Smooth muscle cell (in vitro differentiated cells): ENCODE results near the gene MSRB1. TPM values are rescaled to one million over a fixed set of nuclear protein-coding genes. Genes with fewer than 3 reads are reported as not detected.

Source experiments
- DNase-seq: peaks from one replicate; lab custom pipeline; 2025; ENCODE audit not compliant: unreplicated experiment; lab: John Stamatoyannopoulos, UW
- H2AFZ ChIP-seq: fragments of 200-600 bp; sonication (generic); 2 replicates; pipeline ENCODE4 v1.6.0; 2016; ENCODE audit warnings: antibody characterized with exemption, low read depth, mild to moderate bottlenecking
- H3F3A ChIP-seq: fragments of 200-600 bp; sonication (generic); 2 replicates; pipeline ENCODE4 v1.6.0; 2017; ENCODE audit warnings: antibody characterized with exemption, low read depth
- H3K27ac ChIP-seq: fragments of 200-600 bp; sonication (generic); 2 replicates; pipeline ENCODE4 v1.5.1; 2016; ENCODE audit warnings: low read depth, mild to moderate bottlenecking
- H3K27me3 ChIP-seq: fragments of 200-600 bp; sonication (generic); 2 replicates; pipeline ENCODE4 v1.6.1; 2016; ENCODE audit warnings: low read depth, mild to moderate bottlenecking
- H3K36me3 ChIP-seq: fragments of 200-600 bp; sonication (generic); 2 replicates; pipeline ENCODE4 v1.5.1; 2016; ENCODE audit warnings: low read depth
- H3K4me1 ChIP-seq: fragments of 200-600 bp; sonication (generic); 2 replicates; pipeline ENCODE4 v1.5.1; 2016; ENCODE audit warnings: low read depth
- H3K4me2 ChIP-seq: fragments of 200-600 bp; sonication (generic); 2 replicates; pipeline ENCODE4 v1.6.0; 2016; ENCODE audit warnings: mild to moderate bottlenecking
- H3K4me3 ChIP-seq: fragments of 200-600 bp; sonication (generic); 2 replicates; pipeline ENCODE4 v1.5.1; 2016; ENCODE audit warnings: mild to moderate bottlenecking
- H3K79me2 ChIP-seq: fragments of 200-600 bp; sonication (generic); 2 replicates; pipeline ENCODE4 v1.6.0; 2016; ENCODE audit warnings: low read depth, mild to moderate bottlenecking
- H3K9ac ChIP-seq: fragments of 200-600 bp; sonication (generic); 2 replicates; pipeline ENCODE4 v1.6.0; 2016; ENCODE audit warnings: low read depth
- H3K9me3 ChIP-seq: fragments of 200-600 bp; sonication (generic); replicated peaks from 2 replicates; pipeline ENCODE4 v1.5.1; 2016; ENCODE audit warnings: low read depth
- H4K20me1 ChIP-seq: fragments of 200-600 bp; sonication (generic); 2 replicates; pipeline ENCODE4 v1.6.0; 2016; ENCODE audit warnings: low read depth
- CTCF ChIP-seq: fragments of 200-600 bp; sonication (generic); IDR thresholded peaks from 2 replicates; pipeline ENCODE4 v1.5.1; 2017; ENCODE audit warnings: borderline replicate concordance, mild to moderate bottlenecking, antibody characterized with exemption; ENCODE audit not compliant: insufficient read depth, poor library complexity, severe bottlenecking
- WGBS: methylation state at CpG from one replicate; pipeline ENCODE4 v1.1.7; 2016; ENCODE audit warnings: low lambda C conversion rate; 5-methylcytosine and 5-hydroxymethylcytosine counted together
- polyA plus RNA-seq: library from polyadenylated mRNA; unstranded; fragments of >200 nt; fragmentation: Nextera tagmentation; extraction: Ambion mirVana; gene quantifications from 2 replicates; pipeline ENCODE4 v1.2.1, GENCODE V29; 2016
- total RNA-seq: library from RNA; depleted of rRNA; stranded (reverse); fragments of >200 nt; gene quantifications from 2 replicates; pipeline ENCODE4 v1.2.3, GENCODE V29; 2014

Gene MSRB1
- total and polyA plus RNA-seq, 2 experiments from 2014 or later: 9.9 to 21.8 TPM

DNA sequence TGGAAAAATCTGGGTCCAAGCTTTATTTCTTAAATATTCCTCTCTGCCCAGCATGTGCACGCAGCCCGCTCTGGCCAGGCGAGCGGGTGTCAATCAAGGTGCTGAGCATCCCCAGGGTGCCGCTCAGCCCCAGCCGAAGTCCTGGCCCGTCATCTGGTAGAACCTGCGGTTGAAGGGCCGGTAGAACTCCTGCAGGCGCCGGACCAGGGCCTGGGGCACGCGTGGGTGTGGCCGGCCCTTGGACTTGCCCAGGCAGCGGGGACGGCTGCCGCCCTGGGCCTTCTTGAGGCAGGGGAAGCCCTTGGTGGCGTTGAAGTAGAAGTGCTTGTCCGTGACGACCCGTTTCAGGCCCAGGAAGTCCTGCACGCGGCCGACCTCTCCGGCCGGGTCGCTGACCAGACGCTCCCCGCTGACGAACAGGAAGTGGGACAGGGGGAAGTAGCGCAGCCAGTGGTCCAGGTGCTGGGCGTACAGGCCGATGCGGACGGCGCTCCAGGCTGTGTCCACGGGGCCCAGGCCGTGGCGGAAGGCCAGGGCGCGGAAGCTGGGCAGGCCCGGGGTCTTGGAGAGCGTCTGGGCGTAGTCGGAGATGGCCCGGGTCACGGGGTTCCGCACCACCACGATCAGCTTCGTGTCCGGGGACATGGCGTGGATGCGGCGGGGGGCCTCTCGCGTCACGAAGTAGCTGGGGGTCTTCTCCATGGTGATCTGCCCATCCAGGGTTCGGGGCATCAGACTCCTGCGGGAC lies 31.4 kb downstream of the MSRB1 start:
- Histone ChIP-seq H3K79me2 (no peaks in the 10 kb centered on the region), H3K27ac (no peak overlapping the region), H3K9ac (no peak overlapping the region), H3F3A (no peaks in the 10 kb centered on the region), H3K36me3 (no peaks in the 10 kb centered on the region), H3K27me3 (peaks cover 9% of the 10 kb centered on the region), H4K20me1 (no peaks in the 10 kb centered on the region), H3K4me1 (peaks cover 5% of the 10 kb centered on the region), H3K4me3 (no peak overlapping the region), H2AFZ (no peak overlapping the region), H3K9me3 (no peaks in the 10 kb centered on the region), H3K4me2 (no peak overlapping the region)
- TF ChIP-seq CTCF: no peak
- DNase-seq: no peak
- 93% methylated on average over 53 of the region's 59 CpGs for WGBS

DNA sequence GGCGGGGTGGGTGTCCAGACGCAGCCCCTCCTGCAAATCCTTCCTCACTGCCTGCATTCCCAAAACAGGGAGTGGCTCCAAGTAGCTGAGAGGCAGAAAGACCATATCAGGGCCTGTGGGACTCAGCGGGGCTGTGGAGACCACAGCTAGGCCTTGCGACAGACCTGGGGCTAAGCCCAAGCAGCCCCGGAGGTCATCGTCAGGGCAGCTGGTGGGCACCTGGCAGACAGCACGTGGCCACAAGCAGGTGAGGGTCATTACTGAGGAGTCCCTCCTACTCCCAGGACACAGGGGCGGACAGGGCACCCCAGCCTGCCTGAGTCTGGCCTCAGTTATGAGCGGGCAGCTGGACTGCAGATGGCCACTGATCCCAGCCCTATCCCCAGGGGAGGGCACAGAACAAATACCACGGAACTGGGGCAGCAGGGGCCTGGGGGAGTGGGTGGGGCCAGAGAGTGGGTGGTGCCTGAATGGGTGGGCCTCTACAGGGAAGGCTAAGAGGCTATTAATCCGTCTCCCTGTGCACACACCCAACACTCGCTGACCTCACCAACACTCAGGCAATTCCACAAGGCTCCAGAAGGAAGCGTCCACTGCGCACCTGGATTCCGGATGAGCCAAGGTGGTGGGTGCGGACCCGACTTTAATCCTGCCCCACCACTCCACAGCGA lies 33.3 kb downstream of the MSRB1 start:
- Histone ChIP-seq H3K9ac (no peak overlapping the region), H3K4me2 (no peak overlapping the region), H3K27ac (no peak overlapping the region), H3K9me3 (no peaks in the 10 kb centered on the region), H3K27me3 (no peaks in the 10 kb centered on the region), H3K4me3 (no peak overlapping the region), H4K20me1 (no peaks in the 10 kb centered on the region), H2AFZ (no peak overlapping the region), H3K79me2 (no peaks in the 10 kb centered on the region), H3F3A (no peaks in the 10 kb centered on the region), H3K4me1 (no peaks in the 10 kb centered on the region), H3K36me3 (no peaks in the 10 kb centered on the region)
- no peak for DNase-seq
- 86% methylated on average over 18 of the region's 18 CpGs for WGBS
- TF ChIP-seq CTCF: no peak

GRCh38 chr16:1908983-1909382 lies 34.0 kb downstream of the MSRB1 start:
- TF ChIP-seq CTCF: no peak
- Histone ChIP-seq H3K36me3 (no peaks in the 10 kb centered on the region), H3K79me2 (no peaks in the 10 kb centered on the region), H3K9ac (no peak overlapping the region), H2AFZ (no peak overlapping the region), H3K4me3 (no peak overlapping the region), H3K27ac (no peak overlapping the region), H4K20me1 (no peaks in the 10 kb centered on the region), H3K4me2 (no peak overlapping the region), H3F3A (no peaks in the 10 kb centered on the region), H3K9me3 (no peaks in the 10 kb centered on the region), H3K4me1 (no peaks in the 10 kb centered on the region), H3K27me3 (no peaks in the 10 kb centered on the region)
- DNase-seq: no peak
- WGBS: 78% methylated on average over 9 of the region's 9 CpGs
